ENCODE results near the gene LRRC27.

LRRC27 gene

GRCh38 chr10:132408823-132409666 lies 77.1 kb downstream of the LRRC27 start:
- TF ChIP-seq CTCF (IDR thresholded peaks at IDR 0.05; ENCODE audit: control extremely low read depth, extremely low read depth, low read depth, missing control alignments) = no peak
- no peak for DNase-seq (ENCODE audit: extremely low spot score)
- ChIA-PET CTCF (no interaction called here), POLR2A (no interaction called here)

GRCh38 chr10:132409667-132410028 lies 77.7 kb downstream of the LRRC27 start:
- no peak for TF ChIP-seq CTCF (IDR thresholded peaks at IDR 0.05; ENCODE audit: control extremely low read depth, extremely low read depth, low read depth, missing control alignments)
- CTCF ChIA-PET = no interaction called here
- DNase-seq (ENCODE audit: extremely low spot score) = no peak
- POLR2A ChIA-PET = no interaction called here

GRCh38 chr10:132410056-132410778 lies 78.2 kb downstream of the LRRC27 start:
- no peak for DNase-seq (ENCODE audit: extremely low spot score)
- no peak for TF ChIP-seq CTCF (IDR thresholded peaks at IDR 0.05; ENCODE audit: control extremely low read depth, extremely low read depth, low read depth, missing control alignments)
- ChIA-PET CTCF (no interaction called here), POLR2A (no interaction called here)

GRCh38 chr10:132410779-132411532 lies 79.0 kb downstream of the LRRC27 start:
- ChIA-PET POLR2A (no interaction called here), CTCF (no interaction called here)
- DNase-seq (ENCODE audit: extremely low spot score) = no peak
- no peak for TF ChIP-seq CTCF (IDR thresholded peaks at IDR 0.05; ENCODE audit: control extremely low read depth, extremely low read depth, low read depth, missing control alignments)

GRCh38 chr10:132411561-132412253 lies 79.7 kb downstream of the LRRC27 start:
- ChIA-PET CTCF (interaction anchor here (1.5 kb wide), 1 partner anchor 9 kb away, joined by 4 read pairs; no protein-coding TSS in a partner anchor), POLR2A (no interaction called here)
- no peak for TF ChIP-seq CTCF (IDR thresholded peaks at IDR 0.05; ENCODE audit: control extremely low read depth, extremely low read depth, low read depth, missing control alignments)
- no peak for DNase-seq (ENCODE audit: extremely low spot score)

All from GM10248 (cell line).